ENCODE data around the gene PROM1.

PROM1 gene

DNA sequence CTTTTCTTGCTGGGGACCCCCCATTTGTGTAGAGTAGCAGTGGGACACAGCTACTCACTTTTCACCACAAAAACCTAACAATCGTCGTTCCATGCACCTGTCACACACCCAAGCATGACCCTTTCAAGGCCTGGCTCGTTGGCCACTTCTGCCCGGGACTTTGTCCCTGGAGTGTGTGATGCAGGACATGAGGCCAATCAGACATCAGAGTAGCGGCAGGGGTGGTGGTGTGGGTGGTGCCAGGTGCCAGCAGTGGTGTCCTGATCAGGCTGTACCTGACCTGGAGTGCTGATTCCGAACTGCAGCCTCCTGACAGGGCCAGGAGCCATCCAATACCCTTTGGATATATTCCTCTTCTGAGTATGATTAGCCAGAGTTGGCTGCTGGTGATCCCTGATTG, 23.1 kb upstream of the PROM1 start:
- DNase-seq: no peak

DNA sequence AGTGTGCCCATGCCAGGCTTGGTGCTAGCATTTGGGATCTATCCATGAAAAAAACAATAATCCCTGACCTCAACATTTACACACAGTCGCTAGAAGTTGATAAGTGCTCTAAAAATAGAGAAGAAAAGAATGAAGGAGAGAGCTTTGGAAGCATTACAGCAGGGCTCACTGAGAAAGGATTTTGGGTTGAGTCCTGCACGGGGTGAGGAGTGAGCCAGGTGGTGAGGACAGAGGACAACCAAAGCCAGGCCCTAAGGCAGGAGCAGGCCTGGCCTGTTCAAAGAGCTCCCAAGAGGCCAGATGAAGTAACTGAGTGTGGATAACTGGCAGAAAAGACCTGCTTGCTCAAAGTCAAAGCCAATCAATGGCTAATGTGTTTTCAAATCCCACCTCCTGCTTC, 20.7 kb upstream of the PROM1 start:
- no peak for DNase-seq

DNA sequence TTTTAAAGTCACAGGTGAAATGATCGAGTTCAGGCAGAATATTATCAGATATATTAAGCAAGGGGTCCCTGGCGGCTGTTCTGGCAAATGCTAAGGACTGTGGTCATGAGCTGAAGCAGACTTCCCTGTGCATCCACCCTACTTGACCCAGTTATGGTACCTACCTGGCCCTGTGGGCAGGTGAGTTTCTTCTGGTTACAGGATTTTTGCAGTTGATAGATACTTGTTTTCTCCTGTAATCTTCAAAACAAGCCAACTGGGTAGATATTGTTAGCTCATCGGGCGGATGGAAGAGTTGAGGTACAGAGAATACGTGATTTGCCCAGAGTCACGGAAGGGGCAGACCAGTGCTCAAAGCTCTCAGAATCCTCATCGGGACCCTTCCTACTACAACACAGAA, 18.5 kb upstream of the PROM1 start:
- DNase-seq: no peak

DNA sequence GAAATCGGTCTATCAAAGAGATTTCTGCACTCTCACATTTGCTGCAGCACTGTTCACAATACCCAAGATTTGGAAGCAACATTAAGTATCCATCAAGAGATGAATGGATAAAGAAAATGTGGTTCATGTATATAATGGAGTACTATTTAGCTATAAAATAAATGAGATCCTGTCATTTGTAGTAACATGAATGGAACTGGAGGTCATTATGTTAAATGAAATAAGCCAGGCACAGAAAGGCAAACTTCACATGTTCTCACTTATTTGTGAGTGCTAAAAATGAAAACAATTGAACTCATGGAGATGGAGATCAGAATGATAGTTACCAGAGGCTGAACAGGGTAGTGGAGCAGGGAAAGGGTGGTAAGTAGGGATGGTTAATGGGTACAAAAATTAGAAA, 17.0 kb upstream of the PROM1 start:
- no peak for DNase-seq

DNA sequence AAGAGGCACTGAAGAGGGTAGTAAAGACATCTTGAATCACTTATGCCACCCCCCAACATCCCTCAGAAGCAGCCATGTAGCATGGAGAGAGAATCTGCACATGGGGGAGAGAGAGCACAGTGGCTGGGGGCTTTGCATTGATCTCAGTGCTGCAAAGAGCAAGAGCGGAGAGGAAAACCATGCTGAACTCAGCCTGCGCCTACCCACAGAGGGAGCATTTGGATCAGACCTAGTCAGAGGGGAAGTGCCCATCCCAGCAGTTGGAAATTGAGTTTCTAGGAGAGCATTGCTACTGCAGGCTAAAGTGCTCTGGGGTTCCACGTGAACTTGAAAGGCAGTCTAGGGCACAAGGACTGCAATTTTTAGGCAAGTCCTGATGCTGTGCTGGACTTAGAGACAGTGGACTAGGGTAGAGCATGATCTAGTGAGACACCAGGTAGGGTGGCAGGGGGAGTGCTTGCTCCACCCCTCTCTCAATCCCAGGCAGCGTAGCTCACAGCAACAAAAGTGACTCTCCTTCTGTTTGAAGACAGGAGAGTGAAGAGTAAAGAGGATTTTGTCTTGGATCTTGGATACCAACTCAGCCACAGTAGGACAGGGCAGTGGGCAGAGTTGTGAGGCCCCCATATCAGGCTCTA, 9.0 kb upstream of the PROM1 start:
- no peak for DNase-seq

DNA sequence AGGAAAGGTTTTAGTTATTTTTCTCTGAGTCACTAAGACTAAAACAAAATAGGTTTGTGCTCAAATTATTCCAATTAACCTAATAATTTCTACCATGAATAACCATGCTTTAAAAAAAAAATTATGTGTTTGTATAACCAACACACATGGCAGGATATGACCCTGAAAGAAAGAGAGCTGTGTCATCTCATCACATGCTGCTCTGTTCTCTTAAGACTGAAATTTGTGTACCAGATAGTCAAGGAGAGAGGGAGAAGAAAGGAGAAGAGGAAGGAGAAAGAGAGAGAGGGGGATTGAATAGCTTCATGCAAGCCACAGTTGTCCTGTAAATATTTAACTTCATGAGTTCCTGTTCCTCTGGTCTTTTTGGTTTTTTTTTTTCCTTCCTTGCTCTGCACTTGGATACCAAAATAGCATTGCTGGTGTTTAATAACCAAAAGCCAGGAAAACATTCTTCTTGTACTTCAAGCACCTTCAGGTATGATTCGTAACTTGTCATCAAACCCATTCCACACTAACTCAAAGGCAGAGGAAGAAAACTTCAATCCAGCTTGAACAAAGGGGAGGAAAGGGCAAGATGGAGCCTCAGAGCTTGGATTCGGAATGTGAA, 6.4 kb upstream of the PROM1 start:
- DNase-seq: no peak

DNA sequence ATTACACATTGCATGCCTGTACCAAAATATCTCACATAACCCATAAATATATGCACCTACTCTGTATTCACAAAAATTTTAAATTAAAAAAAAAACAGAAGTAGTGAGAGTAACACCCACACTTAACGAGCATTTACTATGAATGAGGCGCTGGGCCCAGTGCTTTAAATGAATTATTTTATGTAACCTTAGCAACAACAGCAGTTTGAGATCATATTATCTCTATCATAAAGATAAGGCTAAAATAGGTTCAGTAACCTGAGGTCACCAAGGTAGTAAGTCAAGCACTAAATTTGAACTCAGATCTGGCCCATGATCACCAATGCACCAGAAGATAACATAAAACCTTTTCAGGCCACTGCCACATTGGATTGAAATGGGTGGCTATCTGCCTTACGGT, 5.3 kb upstream of the PROM1 start:
- no peak for DNase-seq

DNA sequence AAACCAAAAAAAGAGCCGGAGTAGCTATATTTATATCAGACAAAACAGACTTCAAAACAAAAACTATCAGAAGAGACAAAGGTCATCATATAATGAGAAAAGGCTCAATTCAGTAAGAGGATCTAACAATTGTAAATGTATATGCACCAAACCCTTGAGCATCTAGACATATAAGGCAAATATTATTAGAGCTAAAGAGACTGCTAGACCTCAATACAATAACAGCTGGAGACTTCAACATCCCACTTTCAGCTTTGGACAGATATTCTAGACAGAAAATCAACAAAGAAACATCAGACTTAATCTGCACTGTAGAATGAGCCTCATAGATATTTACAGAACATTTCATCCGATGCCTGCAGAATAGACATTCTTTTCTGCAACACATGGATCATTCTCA, 4.8 kb upstream of the PROM1 start:
- no peak for DNase-seq

DNA sequence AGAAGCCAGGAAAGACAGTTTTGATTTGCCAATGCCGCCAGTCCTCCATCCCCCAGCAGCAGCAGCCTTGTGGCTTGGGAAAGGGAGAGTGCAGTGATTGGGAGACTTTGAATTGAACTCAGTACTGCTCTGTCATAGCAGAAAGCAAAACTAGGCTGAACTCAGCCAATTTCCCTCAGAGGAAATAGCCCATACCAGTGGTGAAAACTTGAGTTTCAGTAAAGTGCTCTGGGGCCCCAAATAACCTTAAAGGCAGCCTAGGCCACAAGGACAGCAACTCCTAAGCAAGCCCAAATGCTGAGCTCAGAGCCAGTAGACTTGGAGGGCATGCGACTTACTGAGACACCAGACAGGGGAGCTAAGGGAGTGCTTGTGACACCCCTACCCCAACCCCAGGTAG, 2.0 kb upstream of the PROM1 start:
- no peak for DNase-seq

DNA sequence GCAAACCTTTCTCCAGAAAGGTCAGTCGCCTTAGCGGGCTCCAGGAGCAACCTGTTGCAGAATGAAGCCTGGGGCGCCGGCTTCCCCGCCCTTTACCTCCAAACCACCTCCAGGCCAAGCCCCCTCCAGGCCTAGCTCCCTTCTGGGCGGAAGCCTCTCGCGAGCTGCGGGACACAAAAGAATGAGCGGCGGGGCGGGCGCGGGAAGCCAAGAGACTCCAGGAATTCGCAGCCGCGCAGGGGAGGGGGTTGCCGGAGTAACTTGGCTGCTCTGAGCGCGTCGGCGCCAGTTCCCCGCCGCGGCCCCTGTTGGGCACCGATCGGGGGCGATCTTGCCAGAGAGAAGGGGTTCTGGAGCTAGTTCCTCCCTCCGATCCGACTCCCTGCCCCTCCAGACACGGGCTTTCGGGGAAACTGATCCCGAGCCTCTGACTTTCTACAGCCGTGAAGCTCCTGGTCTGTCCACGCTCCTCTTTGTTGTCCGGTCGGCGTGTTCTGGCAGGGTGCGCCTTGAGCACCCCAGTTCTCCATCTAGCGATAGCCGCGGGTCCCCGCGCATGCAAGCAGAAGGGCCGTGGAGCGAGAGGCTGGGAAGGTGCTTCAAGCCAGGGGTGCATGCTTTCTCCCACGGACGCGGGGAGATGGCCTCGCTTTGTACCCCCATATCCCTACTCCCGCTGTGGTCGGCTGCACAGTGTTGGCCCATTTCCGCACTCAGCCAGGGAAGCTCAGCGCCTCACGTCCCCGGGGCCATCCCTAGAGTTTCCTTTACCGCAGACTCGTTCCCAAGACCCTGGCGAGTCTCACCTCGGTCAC, 1.2 kb downstream of the PROM1 start:
- DNase-seq: no peak

DNA sequence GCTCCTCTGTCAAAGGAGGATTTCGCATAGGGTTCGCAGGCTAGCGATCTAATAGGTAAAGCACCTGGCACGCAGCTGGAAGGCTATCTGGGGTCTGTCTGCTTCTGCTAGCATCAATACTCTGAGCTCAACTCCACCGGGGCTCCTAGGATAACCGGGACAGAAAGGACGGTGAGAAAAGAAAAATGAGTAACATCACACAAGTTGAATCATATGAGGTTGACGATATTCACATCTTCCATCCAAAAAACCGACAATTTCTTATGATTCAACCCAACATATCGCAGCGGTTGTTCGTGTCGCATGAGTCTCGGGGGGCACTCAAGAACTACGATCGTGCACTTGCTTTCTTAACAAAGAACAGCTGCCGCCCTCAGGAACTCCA, 1.8 kb downstream of the PROM1 start:
- no peak for DNase-seq

DNA sequence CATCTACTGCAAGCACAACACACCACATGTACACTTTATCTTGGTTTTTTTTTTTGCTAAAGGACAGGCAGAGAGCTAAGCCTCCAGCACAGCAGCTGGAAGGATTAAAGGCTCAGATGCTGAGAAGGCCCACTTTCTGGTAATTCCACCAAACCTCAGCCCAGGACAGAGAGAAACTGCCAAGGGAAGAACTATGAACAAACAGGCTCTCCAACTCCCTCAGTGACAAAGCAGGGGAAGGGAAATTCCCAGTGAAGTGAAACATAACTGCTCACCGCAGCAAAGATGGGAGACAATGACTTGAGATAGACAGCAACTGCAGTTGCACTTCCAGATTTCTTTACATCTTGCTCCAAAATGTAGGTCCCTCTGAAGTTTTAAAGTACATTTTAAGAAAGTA, 4.8 kb downstream of the PROM1 start:
- no peak for DNase-seq

DNA sequence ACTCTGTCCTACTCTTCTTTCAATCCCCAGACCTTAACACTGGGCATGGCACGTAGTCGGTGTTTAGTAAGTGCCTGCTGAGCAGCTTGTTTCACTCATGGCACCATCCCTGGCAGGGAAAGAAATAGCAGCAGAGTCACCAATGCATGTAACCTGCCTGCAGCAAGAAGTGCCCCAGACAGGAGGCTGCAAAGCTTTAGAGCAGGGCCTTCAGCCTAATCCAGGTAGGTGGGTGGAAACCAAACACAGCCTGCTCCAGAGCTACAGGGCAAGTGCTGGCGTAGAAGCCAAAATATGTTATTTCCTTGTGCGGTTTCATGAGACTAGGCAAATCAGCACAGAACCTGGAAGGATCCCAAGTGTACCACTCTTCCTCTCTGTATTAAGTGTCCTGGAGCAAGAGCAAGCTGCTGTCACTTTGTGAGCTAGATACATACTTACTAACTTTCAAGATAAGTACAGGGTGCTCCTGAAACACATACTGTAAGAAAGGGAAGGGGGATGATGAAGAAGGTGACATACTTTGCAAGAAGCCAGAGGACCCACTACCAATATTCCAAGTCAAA, 5.5 kb downstream of the PROM1 start:
- DNase-seq: no peak

DNA sequence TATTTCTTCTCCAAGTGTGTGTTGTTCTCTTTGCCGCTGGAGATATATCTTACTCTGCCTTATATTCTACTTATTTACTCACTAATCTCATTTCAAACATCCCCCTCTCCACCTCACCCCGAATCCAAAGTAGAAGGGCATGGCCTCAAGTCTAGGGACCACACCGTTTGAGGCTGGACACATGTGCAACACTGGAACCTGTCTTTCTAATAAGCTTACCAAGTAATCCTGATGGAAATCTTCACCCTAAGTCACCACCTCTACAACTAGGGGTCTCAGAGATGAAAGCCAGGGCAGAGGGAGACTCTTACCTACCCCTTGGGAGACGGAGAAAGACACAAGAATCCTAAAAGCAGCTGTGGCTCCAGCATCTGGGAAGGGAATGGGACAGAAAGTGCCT, 6.0 kb downstream of the PROM1 start:
- no peak for DNase-seq

DNA sequence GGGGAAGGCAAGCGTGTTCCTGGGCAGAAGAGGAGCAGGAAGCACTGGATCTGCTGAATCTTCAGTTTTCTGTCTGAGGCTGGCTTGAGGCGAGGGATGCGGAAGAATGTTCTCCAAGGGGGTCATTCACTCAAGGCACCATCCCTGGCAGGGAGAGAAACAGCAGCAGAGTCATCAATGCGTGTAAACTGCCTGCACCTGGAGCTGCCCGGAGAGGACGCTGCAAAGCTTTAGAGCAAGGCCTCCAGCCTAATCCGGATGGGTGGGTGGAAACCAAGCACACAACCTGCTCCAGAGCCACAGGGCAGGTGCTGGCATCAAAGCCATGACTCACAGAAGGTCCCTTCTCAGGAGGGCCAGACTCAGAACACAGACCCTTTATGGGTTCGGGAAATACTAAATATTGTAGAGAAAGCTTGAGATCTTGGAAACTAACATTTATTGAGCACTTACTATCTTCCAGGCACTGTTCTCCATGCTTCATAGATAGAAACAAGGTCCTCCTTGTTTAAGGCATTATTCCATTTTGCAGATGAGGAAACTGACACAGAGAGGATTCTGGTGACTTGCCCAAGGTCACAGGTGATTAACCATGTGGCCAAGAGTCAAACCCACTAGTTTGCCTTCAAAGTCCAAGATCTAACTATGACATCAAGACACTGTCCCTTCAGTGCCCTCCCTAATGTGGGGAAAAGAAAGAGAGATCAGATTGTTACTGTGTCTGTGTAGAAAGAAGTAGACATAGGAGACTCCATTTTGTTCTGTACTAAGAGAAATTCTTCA, 7.7 kb downstream of the PROM1 start:
- DNase-seq: no peak

DNA sequence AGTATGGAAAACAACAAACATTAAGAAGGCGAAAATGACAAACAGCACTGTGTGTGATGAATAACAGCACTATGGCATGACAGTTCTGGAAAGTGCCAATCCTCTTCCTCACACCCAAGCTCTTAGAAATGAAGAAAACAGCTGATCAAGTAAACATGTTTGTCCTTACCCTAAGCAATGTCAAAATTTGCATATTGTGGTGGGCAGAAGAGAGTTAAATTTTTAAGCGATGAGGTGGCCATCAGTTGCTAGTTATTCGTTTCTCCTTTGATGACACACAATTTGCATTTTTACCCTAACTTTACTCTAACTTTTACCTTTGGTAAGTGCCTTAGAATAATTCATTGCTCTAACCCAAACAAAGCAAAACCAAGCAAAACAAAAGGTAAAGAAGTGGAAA, 8.8 kb downstream of the PROM1 start:
- DNase-seq: no peak

DNA sequence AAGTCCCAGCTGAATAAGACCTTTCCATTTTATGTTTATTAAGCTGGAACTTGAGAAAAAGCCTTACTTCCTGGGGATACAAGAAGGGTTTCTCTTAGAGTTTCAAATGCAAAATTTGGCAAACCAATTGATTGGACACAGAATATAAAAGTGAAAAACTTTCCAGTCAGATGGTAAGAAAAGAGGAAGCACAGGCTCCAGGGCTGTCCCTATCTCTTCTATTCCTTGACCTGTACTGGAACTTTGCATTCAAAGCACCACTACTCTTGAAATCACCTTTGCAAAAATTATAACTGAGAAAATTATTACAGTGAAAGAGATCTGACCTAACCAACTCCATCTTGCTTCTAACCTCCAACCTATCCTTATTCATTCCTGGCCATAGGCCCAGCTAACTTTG, 11.7 kb downstream of the PROM1 start:
- no peak for DNase-seq

DNA sequence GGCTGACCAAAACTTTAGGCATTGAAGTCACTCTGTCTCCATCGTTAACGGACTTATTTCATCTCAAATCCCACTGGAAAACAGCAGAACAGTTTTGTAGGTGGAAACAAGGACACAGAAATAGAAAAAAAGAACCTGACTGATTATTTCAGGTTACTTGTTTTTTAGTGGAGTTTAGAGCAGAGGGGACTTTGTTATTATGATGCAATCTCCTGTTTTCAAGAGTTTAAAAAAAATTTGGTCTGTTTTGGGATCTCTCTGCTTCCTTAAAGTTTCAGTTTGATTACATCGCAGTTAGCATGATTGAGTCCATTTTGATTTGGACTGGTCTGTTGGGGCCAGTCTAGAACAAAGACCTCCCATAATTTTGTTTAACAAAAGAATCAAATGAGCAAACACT, 13.6 kb downstream of the PROM1 start:
- DNase-seq: no peak

DNA sequence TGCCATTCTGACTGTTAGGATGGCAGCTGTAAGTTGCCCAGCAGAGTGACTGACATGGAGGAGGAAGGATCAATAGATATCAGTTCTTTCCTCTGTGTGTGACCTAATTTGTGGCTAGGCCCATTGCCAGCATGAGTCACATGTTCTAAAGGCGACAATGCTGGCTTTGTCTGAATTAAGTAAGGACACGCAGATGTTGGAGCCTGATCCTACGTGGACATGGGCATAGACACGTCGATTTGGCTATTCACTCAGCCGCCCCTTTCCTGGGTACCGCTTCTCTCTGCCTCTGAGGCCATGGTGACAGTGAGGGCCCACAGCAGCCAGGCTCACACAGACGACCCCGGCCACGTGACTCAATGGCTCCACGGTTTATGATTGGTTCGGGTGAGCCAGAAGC, 16.3 kb downstream of the PROM1 start:
- no peak for DNase-seq

DNA sequence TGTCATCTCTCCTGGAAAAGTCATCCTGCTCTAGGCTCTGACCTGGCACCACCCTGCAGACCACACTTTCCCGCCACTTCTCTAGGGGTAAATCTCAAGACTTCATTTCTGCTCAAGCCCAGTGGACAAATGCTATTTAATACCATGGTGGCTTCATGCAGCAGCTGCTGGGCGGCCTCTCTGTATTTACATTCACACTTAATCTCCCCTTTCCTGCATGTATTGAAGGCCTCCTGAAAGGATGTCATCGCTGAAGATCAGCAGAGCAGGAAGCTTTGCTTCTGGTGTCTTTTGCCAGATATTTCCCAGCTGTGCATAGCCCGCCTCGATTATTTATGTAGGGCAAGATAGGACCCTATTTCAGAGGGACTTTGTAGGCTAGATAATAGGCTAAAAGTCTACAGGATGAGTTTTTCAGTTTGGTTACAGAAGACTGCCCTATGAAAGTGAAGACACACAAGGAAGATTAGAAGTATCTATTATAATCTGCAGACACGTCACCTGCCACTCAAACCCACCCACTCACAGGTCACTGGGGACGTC, 17.2 kb downstream of the PROM1 start:
- no peak for DNase-seq

DNA sequence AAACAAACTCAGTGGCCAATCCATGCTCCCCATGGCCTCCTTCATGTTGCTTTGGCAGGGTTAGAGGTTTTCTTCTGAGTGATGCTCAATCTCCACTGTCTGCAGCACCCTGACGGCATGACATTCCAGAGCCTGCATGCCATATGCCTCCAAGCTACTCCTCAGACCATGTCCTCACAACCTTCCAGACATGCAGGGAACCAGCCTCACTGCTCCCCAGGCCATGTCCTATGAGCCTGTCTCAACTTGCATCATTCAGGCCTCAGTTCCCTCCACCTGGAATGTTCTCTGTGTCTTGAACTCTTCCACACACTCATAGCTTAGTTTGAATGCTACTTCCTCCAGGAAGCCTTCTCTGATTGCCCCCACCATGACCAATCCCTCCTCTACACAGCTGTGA, 18.8 kb downstream of the PROM1 start:
- DNase-seq: no peak

DNA sequence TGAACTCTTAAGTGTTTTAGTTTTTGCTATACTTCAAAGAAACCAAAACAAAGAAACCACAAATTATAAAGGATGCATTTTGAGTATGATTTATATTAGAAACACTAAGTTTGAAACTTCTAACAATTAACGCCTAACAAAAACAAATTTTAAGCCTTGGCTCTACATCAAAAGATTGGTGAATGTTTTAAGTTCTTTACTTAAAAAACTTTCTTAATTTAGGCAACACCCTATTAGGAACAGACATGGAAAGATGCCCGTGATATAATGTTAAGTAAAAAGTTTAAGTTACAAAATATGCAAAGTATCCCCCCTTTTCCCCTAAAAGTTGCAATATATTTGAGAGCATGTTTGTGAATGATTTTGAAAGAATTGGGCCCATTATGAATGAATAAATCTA, 21.2 kb downstream of the PROM1 start:
- no peak for DNase-seq
